Sigmoid colon (tissue), 7 donors: ENCODE data around the gene MINK1. TPM values are rescaled to one million over a fixed set of nuclear protein-coding genes. Genes with fewer than 3 reads are reported as not detected.
A peak's percentile ranks its signal among the peaks of the same experiment; 100 is the strongest.

Source experiments
- DNase-seq: peaks from one replicate; pipeline ENCODE4 v3.0.0-alpha.2; 2019
- H3K27ac ChIP-seq, 4 donors: fragments of 200-600 bp; sonication (generic); one replicate each; pipeline ENCODE4 v1.5.1; 2016 to 2019; ENCODE audit warnings: mild to moderate bottlenecking in 1 of 4
- H3K27me3 ChIP-seq, 3 donors: fragments of 200-600 bp; sonication (generic); one replicate each; pipeline ENCODE4 v1.5.1; 2019; ENCODE audit warnings: mild to moderate bottlenecking in 1 of 3
- H3K36me3 ChIP-seq, 4 donors: fragments of 200-600 bp; sonication (generic); one replicate each; pipeline ENCODE4 v1.5.1; 2016 to 2019
- H3K4me1 ChIP-seq, 4 donors: fragments of 200-600 bp; sonication (generic); one replicate each; pipeline ENCODE4 v1.5.1; 2017 to 2019
- H3K4me3 ChIP-seq, 4 donors: fragments of 200-600 bp; sonication (generic); one replicate each; pipeline ENCODE4 v1.5.1; 2017 to 2019; ENCODE audit warnings: mild to moderate bottlenecking in 2 of 4, moderate library complexity in 1 of 4
- H3K9me3 ChIP-seq, 4 donors: fragments of 200-600 bp in 3 of 4; sonication (generic) in 3 of 4; one replicate each; pipeline versions ENCODE4 v1.5.1 to v1.6.1; 2013 to 2019
- EP300 ChIP-seq, 4 donors: sonication (generic); formaldehyde crosslinking; IDR thresholded peaks; one replicate each; pipeline ENCODE4 v1.6.1; 2017; ENCODE audit warnings: antibody characterized with exemption in 4 of 4
- POLR2A ChIP-seq, 2 donors: fragments of 450-650 bp; IDR thresholded peaks; one replicate each; pipeline ENCODE4 v1.6.1; 2016; ENCODE audit warnings: antibody characterized with exemption in 2 of 2, mild to moderate bottlenecking in 2 of 2, moderate library complexity in 2 of 2
- POLR2AphosphoS5 ChIP-seq, 4 donors: sonication (generic); formaldehyde crosslinking; IDR thresholded peaks; one replicate each; pipeline ENCODE4 v1.6.1; 2017; ENCODE audit warnings: antibody characterized with exemption in 4 of 4
- WGBS, 2 donors: extraction: QIAGEN DNeasy Blood & Tissue Kit; methylation state at CpG; one replicate each; pipeline ENCODE4 v1.1.7; 2013; 5-methylcytosine and 5-hydroxymethylcytosine counted together
- intact Hi-C: fragments of 100-400 bp; cut with DNase I; formaldehyde crosslinking; loops from one replicate; pipeline ENCODE4 v1.15.1; 2023
- polyA plus RNA-seq, 3 donors: library from polyadenylated mRNA; stranded (reverse); fragments of 200-250 nt; gene quantifications; one replicate each; pipeline ENCODE4 v1.2.3, GENCODE V29; 2013
- total RNA-seq, 4 donors: library from RNA; depleted of rRNA; stranded (reverse); fragments of >200 nt; gene quantifications; one replicate each; pipeline ENCODE4 v1.1.0, GENCODE V29; 2016
- TF ChIP-seq, protein P1 (sequence below), 4 experiments: fragments of 450-650 bp in 3 of 4; fragments of 200-600 bp in 1 of 4; IDR thresholded peaks; one replicate each; pipeline ENCODE4 v1.5.1; 2016 to 2019; ENCODE audit warnings: antibody characterized with exemption in 4 of 4, mild to moderate bottlenecking in 3 of 4, moderate library complexity in 2 of 4
- donor health status: healthy with polysubstance abuse.
- donor health status: Bipolar disorder and iron deficiency.
- donor health status: healthy.

MINK1 gene
- total and polyA plus RNA-seq, 7 donors: 17.1 to 117 (median 43.8) TPM

DNA sequence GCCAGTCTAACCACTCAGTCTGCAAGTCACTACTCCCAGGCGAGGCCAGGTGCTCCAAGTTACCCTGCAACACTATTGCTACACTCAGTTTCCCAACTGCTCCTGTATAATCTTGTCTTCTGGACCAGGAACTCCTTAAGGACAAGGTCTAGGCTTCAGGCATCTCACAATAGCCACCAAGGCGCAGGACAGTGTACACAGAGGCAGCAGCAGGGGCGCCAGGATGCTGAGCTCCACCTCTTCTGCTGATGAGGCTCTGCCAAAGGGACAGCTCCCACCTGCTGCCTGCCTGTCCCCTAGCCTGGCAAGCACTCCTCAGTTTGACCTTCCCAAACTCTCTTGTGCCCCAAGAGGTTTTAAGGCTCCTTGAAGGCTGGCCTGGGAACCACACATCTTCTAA is 103.3 kb downstream of the MINK1 start:
- TF ChIP-seq POLR2AphosphoS5 (IDR thresholded peaks at IDR 0.05) (no peak), EP300 (IDR thresholded peaks at IDR 0.05) (no peak)
- 86 to 92% methylated on average over 3 of the region's 3 CpGs for WGBS, 2 donors
- DNase-seq: no peak
- Histone ChIP-seq H3K27me3 (no peaks in the 10 kb centered on the region), H3K27ac (no peak overlapping the region), H3K4me3 (no peak overlapping the region), H3K36me3 (peaks cover 13 to 27% (median 16%) of the 10 kb centered on the region in 4 donors), H3K4me1 (peaks cover 0 to 38% (median 33%) of the 10 kb centered on the region in 4 donors), H3K9me3 (no peaks in the 10 kb centered on the region)
- intact Hi-C loops: no loop called here

DNA sequence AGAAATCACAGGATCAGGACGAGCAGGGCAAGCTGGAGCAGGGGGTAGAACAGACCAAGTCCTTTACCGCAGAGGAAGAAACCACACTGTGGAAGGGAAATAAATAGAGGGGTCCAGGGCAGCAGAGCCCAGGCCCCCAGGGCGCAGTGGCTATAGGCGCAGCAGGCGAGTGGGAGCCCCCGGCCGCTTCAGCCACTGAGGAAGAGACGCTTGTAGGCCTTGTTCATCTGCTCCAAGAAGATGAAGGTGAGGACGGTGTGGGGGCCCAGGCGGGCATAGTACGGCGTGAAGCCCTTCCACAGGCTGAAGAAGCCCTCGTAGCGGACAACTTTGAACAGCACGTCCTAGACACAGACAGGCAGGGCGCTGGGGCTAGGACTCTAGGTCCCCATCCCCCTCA is 104.4 kb downstream of the MINK1 start:
- Histone ChIP-seq H3K36me3 (peaks cover 13 to 33% (median 19%) of the 10 kb centered on the region in 4 donors), H3K9me3 (no peaks in the 10 kb centered on the region), H3K27me3 (no peaks in the 10 kb centered on the region), H3K4me3 (no peak overlapping the region), H3K27ac (peak overlapping the region in 2 of 4 donors; percentile 96), H3K4me1 (peaks cover 0 to 49% (median 40%) of the 10 kb centered on the region in 4 donors)
- no peak for DNase-seq
- 94 to 97% methylated on average over 16 of the region's 16 CpGs for WGBS, 2 donors
- TF ChIP-seq POLR2A (IDR thresholded peaks at IDR 0.05): no peak
- no peak for TF ChIP-seq EP300 (IDR thresholded peaks at IDR 0.05)
- no peak for TF ChIP-seq POLR2AphosphoS5 (IDR thresholded peaks at IDR 0.05)
- TF ChIP-seq, protein P1, sequence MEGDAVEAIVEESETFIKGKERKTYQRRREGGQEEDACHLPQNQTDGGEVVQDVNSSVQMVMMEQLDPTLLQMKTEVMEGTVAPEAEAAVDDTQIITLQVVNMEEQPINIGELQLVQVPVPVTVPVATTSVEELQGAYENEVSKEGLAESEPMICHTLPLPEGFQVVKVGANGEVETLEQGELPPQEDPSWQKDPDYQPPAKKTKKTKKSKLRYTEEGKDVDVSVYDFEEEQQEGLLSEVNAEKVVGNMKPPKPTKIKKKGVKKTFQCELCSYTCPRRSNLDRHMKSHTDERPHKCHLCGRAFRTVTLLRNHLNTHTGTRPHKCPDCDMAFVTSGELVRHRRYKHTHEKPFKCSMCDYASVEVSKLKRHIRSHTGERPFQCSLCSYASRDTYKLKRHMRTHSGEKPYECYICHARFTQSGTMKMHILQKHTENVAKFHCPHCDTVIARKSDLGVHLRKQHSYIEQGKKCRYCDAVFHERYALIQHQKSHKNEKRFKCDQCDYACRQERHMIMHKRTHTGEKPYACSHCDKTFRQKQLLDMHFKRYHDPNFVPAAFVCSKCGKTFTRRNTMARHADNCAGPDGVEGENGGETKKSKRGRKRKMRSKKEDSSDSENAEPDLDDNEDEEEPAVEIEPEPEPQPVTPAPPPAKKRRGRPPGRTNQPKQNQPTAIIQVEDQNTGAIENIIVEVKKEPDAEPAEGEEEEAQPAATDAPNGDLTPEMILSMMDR (IDR thresholded peaks at IDR 0.05): no peak
- intact Hi-C loops: no loop called here

DNA sequence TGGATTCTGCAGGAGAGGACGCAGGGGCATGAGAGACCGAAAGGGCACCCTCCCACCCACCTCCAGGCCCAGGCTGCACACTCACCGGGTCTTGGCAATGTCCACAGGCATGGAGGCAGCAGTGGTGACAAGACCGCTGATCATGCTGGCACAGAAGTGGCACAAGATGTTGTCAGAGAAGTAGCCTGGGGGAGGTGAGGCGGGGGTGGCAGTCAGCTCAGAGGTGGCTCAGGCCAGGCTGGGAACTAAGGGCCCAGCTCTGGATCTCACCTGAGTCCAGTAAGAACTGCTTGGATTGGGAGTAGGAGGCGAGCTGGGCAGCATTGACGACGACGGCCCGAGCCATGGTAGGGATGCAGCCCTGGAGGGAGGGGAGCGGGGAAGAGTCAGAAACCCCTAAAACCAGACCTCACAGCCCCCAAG is 104.9 kb downstream of the MINK1 start:
- intact Hi-C loops: no loop called here
- WGBS, 2 donors: 90 to 96% methylated on average over 11 of the region's 11 CpGs
- no peaks in the 10 kb centered on the region for H3K27me3 ChIP-seq
- H3K9me3 ChIP-seq: no peaks in the 10 kb centered on the region
- H3K27ac ChIP-seq: peak overlapping the region; percentile 91 to 96 (median 94)
- TF ChIP-seq EP300 (IDR thresholded peaks at IDR 0.05) (no peak), POLR2AphosphoS5 (IDR thresholded peaks at IDR 0.05) (no peak), POLR2A (IDR thresholded peaks at IDR 0.05) (no peak)
- TF ChIP-seq, protein P1 (IDR thresholded peaks at IDR 0.05): no peak
- peak overlapping the region in 1 of 4 donors; percentile 83 for H3K4me3 ChIP-seq
- DNase-seq: no peak
- H3K36me3 ChIP-seq: peaks cover 14 to 39% (median 23%) of the 10 kb centered on the region in 4 donors
- peaks cover 0 to 54% (median 42%) of the 10 kb centered on the region in 4 donors for H3K4me1 ChIP-seq

DNA sequence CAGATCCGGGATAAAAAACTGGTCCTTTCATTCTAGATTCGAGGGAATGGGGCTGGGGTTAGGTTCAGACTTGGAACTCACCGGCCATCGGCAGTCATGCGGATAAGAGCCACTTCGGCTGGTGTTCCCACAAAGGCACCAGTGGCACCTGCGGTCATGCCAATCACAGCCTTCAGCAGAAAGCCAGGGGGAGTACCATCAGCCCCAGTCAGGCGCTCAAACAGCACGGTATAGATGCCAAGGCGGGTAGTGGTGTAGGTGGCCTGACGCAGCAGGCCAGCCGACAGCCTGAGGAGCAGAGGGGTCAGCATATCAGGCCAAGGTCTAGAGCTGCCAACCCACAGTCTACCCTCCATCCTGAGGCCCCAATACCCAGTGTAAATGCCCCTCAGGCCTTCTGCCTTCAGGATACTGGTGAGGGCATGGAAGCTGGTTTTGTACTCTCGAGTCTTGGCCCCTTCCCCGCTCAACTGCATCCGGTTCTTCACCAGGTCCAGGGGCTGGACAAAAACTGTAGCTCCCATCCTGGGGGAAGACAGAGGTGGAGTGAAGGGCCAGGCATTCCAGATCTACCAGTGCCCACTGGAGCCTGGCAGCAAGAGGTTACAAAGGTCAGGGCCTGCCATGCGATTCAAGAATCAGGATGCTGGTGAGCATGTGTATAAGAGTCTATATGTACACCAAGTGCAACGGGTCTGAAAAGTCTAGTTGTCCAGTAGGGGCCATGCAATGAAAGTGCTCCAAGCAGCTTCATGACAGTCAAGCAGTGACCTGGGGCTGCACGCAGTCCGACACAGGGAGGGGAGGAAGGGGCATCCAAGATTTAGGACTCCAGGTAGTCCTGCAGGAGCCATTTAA is 105.8 kb downstream of the MINK1 start:
- Histone ChIP-seq H3K4me1 (peaks cover 0 to 53% (median 40%) of the 10 kb centered on the region in 4 donors), H3K27ac (peak overlapping the region; percentile 91 to 96 (median 94)), H3K4me3 (peak overlapping the region; percentile 62 to 83 (median 73)), H3K36me3 (peaks cover 20 to 46% (median 30%) of the 10 kb centered on the region in 4 donors), H3K27me3 (no peaks in the 10 kb centered on the region), H3K9me3 (no peaks in the 10 kb centered on the region)
- TF ChIP-seq, protein P1 (IDR thresholded peaks at IDR 0.05): no peak
- TF ChIP-seq EP300 (IDR thresholded peaks at IDR 0.05) (no peak), POLR2AphosphoS5 (IDR thresholded peaks at IDR 0.05) (no peak), POLR2A (IDR thresholded peaks at IDR 0.05) (no peak)
- 30 to 59% methylated on average over 19 of the region's 19 CpGs for WGBS, 2 donors
- DNase-seq: no peak
- intact Hi-C loops: loop anchor here (1.0 kb wide), 1 partner anchor 48 kb away; the partner anchor contains the start of gene CAMTA2

DNA sequence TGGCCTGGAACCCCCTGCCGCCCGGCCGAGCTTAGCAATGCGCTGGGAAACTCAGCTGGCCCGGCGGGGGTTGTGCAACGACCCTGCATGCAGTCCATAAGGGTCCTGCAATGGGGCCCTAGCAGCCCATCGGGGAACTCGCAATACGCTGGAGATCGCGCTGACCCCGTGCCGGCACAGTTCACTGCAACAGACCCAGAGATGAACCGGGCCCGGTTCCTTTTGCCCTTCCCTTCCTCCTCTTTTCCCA is 106.3 kb downstream of the MINK1 start:
- Histone ChIP-seq H3K27me3 (no peaks in the 10 kb centered on the region), H3K36me3 (peaks cover 23 to 52% (median 33%) of the 10 kb centered on the region in 4 donors), H3K4me1 (peaks cover 0 to 53% (median 39%) of the 10 kb centered on the region in 4 donors), H3K9me3 (no peaks in the 10 kb centered on the region), H3K4me3 (peak overlapping the region; percentile 62 to 83 (median 73)), H3K27ac (peak overlapping the region; percentile 91 to 96 (median 94))
- intact Hi-C loops: loop anchor here (1.0 kb wide), 1 partner anchor 48 kb away; the partner anchor contains the start of gene CAMTA2
- WGBS, 2 donors: 0% methylated on average over 16 of the region's 16 CpGs
- DNase-seq: peak; percentile 81
- no peak for TF ChIP-seq POLR2AphosphoS5 (IDR thresholded peaks at IDR 0.05)
- no peak for TF ChIP-seq EP300 (IDR thresholded peaks at IDR 0.05)
- TF ChIP-seq POLR2A (IDR thresholded peaks at IDR 0.05): no peak
- TF ChIP-seq, protein P1 (IDR thresholded peaks at IDR 0.05): no peak
